ENCODE results near the gene PRKCE.

DNA sequence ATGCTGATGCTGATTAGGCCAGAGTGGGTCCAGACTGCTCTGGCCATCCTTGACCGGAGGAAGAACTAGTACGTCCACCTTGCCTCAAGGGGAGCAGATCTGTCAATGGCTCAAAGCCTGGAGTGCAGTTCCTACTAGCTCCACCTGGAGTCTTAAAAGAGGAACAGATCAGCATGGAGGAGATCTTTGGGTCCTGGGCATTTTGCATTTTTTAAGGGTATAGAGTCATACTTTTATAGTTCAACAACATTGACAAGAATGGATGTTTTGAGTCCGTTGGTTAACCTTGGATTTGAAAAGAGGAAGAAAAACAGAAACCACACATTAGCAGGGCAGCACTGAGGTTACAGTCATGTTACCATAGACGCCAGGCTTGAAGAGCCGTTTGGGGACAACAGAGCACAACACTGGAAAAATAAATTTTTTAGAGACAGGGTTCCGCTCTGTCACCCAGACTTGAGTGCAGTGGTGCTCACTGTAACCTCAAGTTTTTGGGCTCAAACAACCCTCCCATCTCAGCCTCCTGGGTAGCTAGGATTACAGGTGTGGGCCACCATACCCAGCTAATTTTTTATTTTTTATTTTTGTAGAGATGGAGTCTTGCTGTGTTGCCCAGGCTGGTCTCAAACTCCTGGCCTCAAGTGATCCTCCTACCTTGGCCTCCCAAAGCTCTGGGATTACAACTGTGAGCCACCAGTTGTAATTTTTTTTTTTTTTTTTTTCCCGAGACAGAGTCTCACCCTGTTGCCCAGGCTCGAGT, 78.5 kb downstream of the PRKCE start:
- TF ChIP-seq CTCF (IDR thresholded peaks at IDR 0.05), result no peak
- TF ChIP-seq POLR2A (IDR thresholded peaks at IDR 0.05), result no peak

Data from sigmoid colon (tissue), 3 donors.